ENCODE results near the gene SLC6A2.

SLC6A2 gene

GRCh38 chr16:55651841-55652824 lies 3.7 kb upstream of the SLC6A2 start:
- no peak for DNase-seq

GRCh38 chr16:55653106-55653505 lies 2.7 kb upstream of the SLC6A2 start:
- DNase-seq: no peak

- DNase-seq: no peak
Measured at GRCh38 chr16:55655381-55655896, 349 bp upstream of the SLC6A2 start.

GRCh38 chr16:55656691-55657092 lies 904 bp downstream of the SLC6A2 start:
- DNase-seq: no peak

- DNase-seq: no peak
Measured at GRCh38 chr16:55657616-55658015, 1.8 kb downstream of the SLC6A2 start.

- no peak for DNase-seq
Measured at GRCh38 chr16:55658898-55659420, 3.2 kb downstream of the SLC6A2 start.

- no peak for DNase-seq
Measured at GRCh38 chr16:55660026-55660425, 4.2 kb downstream of the SLC6A2 start.

GRCh38 chr16:55660828-55661227 lies 5.0 kb downstream of the SLC6A2 start:
- no peak for DNase-seq

- DNase-seq: no peak
Measured at GRCh38 chr16:55661941-55662643, 6.3 kb downstream of the SLC6A2 start.

GRCh38 chr16:55662644-55663031 lies 6.8 kb downstream of the SLC6A2 start:
- no peak for DNase-seq

- no peak for DNase-seq
Measured at GRCh38 chr16:55663225-55663624, 7.4 kb downstream of the SLC6A2 start.

- no peak for DNase-seq
Measured at GRCh38 chr16:55663765-55664677, 8.2 kb downstream of the SLC6A2 start.

GRCh38 chr16:55664786-55665407 lies 9.1 kb downstream of the SLC6A2 start:
- DNase-seq: no peak

GRCh38 chr16:55665511-55665910 lies 9.7 kb downstream of the SLC6A2 start:
- no peak for DNase-seq

GRCh38 chr16:55666012-55666411 lies 10.2 kb downstream of the SLC6A2 start:
- no peak for DNase-seq

- no peak for DNase-seq
Measured at GRCh38 chr16:55667753-55668152, 12.0 kb downstream of the SLC6A2 start.

GRCh38 chr16:55668340-55669281 lies 12.8 kb downstream of the SLC6A2 start:
- DNase-seq: no peak

- DNase-seq: no peak
Measured at GRCh38 chr16:55671206-55671973, 15.6 kb downstream of the SLC6A2 start.

GRCh38 chr16:55671974-55672280 lies 16.1 kb downstream of the SLC6A2 start:
- no peak for DNase-seq

GRCh38 chr16:55672471-55672870 lies 16.7 kb downstream of the SLC6A2 start:
- no peak for DNase-seq
